Mucosa of descending colon (tissue), 3 donors: Measurements from ENCODE around the gene EPS8L1. TPM values are rescaled to one million over a fixed set of nuclear protein-coding genes. Genes with fewer than 3 reads are reported as not detected.

ENCODE experiments used
- ATAC-seq: fragments of 200-7000 bp; cut with Tn5 transposase; one replicate; pipeline ENCODE4 v1.9.1; 2020; ENCODE audit warnings: mild to moderate bottlenecking, moderate library complexity
- DNase-seq, 3 donors: peaks; one replicate each; pipeline ENCODE4 v3.0.0-alpha.2; 2020
- H3K36me3 ChIP-seq: fragments of 200-600 bp; one replicate; pipeline ENCODE4 v1.8.0; 2021; ENCODE audit warnings: low read depth, mild to moderate bottlenecking
- H3K4me1 ChIP-seq: fragments of 200-600 bp; one replicate; pipeline ENCODE4 v1.8.0; 2021; ENCODE audit warnings: low read depth, mild to moderate bottlenecking
- H3K4me3 ChIP-seq: fragments of 200-600 bp; one replicate; pipeline ENCODE4 v1.8.0; 2021; ENCODE audit warnings: mild to moderate bottlenecking
- H3K9me3 ChIP-seq: fragments of 200-600 bp; one replicate; pipeline ENCODE4 v1.8.0; 2021; ENCODE audit warnings: mild to moderate bottlenecking
- intact Hi-C, 2 donors: fragments of 100-400 bp; cut with DNase I in 1 of 2; cut with micrococcal nuclease in 1 of 2; formaldehyde crosslinking; loops; one replicate each; pipeline versions ENCODE4 v1.11.0 to v1.11.1; 2022; cut with DNase I, micrococcal nuclease
- total RNA-seq, 3 donors: library from RNA; stranded (reverse); fragmentation: NEBNext Ultra II Directional in 2 of 3; extraction: Animal tissue kit (Norgen Biotek cat#: 25700) in 2 of 3; gene quantifications; one replicate each; pipeline versions ENCODE4 v1.2.1 to v1.2.4, GENCODE V29; 2021 to 2023
- TF ChIP-seq, protein P1 (sequence below): fragments of 200-600 bp; IDR thresholded peaks from one replicate; pipeline ENCODE4 v1.8.0; 2022; ENCODE audit warnings: antibody characterized with exemption, mild to moderate bottlenecking
- donor health status: DM: no; HTN: no; CAD: no; lungs with moderate emphysema.
- donor health status: DM: no; HTN: no; CAD: no.
- donor health status: DM: no; HTN: yes; CAD: no.

Gene EPS8L1
- total RNA-seq, 3 donors from 2014 or later: 20.7 to 79.6 (median 36.0) TPM

DNA sequence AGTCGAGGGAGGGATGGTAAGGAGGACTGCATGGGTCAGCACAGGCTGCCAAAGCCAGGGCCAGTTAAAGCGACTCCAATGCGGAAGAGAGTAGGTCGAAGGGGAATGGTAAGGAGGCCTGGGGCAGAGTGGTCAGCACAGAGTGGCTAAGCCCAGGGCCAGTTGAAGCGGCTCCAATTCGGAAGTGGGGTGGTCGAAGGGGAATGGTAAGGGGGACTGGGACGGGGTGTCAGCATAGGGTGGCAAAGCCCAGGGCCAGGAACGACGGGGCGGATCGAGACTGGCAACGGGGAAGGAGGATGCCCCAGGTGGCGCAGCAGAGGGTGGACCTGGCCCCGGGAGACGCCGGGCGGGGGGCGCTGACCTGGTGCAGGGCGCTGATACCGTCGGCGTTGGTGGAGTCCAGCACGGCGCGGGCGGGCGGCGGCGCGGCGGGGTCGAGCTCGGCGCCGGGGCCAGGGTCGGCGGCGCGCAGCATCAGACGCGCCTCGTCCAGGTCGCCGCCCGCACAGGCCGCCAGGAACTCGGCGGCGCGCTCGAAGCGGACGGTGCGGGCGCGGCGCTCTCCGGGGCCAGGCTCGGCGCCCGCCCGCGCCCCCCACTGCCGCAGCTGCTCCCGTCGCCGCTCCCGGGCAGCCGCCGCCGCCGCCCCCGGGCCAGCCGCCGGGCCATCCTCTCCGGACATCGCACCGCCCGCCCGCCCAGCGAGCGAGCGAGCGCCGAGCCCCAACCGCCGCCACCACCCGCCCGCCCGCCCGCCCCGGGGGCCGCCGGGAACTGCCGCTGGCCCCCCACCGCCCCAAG lies 41.4 kb downstream of the EPS8L1 start, which contains the start of gene PPP1R12C:
Gene PPP1R12C (minus strand): TSS at position 779 of the 804 bp plus-strand sequence. CDS start 94 bp downstream, at position 685.
- intact Hi-C loops: no loop called here
- TF ChIP-seq, protein P1, sequence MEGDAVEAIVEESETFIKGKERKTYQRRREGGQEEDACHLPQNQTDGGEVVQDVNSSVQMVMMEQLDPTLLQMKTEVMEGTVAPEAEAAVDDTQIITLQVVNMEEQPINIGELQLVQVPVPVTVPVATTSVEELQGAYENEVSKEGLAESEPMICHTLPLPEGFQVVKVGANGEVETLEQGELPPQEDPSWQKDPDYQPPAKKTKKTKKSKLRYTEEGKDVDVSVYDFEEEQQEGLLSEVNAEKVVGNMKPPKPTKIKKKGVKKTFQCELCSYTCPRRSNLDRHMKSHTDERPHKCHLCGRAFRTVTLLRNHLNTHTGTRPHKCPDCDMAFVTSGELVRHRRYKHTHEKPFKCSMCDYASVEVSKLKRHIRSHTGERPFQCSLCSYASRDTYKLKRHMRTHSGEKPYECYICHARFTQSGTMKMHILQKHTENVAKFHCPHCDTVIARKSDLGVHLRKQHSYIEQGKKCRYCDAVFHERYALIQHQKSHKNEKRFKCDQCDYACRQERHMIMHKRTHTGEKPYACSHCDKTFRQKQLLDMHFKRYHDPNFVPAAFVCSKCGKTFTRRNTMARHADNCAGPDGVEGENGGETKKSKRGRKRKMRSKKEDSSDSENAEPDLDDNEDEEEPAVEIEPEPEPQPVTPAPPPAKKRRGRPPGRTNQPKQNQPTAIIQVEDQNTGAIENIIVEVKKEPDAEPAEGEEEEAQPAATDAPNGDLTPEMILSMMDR: no peak

DNA sequence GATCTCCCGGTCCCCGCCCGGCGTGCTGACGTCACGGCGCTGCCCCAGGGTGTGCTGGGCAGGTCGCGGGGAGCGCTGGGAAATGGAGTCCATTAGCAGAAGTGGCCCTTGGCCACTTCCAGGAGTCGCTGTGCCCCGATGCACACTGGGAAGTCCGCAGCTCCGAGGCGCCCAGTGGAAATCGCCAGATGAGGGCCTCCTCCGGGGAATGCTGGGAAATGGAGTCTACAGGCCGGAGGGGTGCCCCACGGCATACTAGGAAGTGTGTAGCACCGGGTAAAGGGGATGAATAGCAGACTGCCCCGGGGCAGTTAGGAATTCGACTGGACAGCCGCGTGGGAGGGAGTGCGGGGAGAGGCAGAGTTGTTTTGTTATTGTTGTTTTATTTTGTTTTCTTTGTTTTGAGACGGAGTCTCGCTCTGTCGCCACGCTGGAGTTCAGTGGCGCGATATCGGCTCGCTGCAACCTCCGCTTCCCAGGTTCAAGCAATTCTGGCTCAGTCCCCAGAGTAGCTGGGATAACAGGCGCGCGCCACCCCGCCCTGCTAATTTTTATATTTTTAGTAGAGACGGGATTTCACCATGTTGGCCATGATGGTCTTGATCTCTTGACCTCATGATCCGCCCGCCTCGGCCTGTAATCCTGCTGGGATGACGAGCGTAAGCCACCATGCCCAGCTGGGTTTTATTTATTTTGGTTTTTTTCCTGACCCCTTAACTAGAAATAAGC lies 42.2 kb downstream of the EPS8L1 start:
- intact Hi-C loops: no loop called here
- peak; percentile 98 to 99 (median 99) for DNase-seq
- peak; percentile 95 for ATAC-seq
- TF ChIP-seq, protein P1: no peak
- Histone ChIP-seq H3K4me1 (peaks cover 18% of the 10 kb centered on the region), H3K4me3 (peak overlapping the region; percentile 70), H3K36me3 (no peaks in the 10 kb centered on the region), H3K9me3 (no peaks in the 10 kb centered on the region)

More for the DNA sequence above, 41.4 kb downstream of the EPS8L1 start, which contains the start of gene PPP1R12C:
- Histone ChIP-seq H3K4me3 (peak within 1 kb of the TSS; percentile 70), H3K4me1 (peaks cover 18% of the 10 kb centered on the region), H3K36me3 (no peaks in the 10 kb centered on the region), H3K9me3 (no peaks in the 10 kb centered on the region)
- ATAC-seq (peak; percentile 20), DNase-seq (peak; percentile 41 to 74 (median 68))

DNA sequence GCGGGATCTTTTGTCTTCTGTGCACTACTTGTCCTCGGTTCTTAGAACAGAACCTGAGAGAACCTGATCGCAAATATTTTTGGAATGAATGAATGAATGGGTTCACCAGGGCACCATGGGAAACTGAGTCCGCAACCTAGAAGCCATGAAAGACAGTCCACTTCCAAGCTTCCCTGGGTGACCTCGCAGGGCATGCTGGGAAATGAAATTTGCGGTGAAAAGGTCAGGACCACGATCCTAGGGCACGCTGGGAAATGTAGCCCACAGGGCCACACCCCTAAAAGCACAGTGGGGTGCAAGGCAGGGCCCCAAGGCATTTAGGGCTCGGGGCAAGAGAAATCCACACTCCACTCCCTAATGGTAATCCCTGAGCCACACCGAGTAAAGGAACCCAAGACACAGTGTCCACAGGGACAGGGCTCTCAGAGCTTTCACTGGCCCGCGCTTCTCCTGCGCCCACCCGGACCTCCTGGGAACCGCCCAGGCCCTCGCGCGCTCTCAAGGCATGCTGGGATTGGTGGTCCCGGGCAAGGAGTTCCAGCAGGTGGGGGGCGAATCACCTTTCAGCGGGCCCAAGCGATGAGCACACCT lies 42.8 kb downstream of the EPS8L1 start:
- no peaks in the 10 kb centered on the region for H3K36me3 ChIP-seq
- peaks cover 18% of the 10 kb centered on the region for H3K4me1 ChIP-seq
- peak; percentile 58 to 67 (median 58) for DNase-seq
- intact Hi-C loops: no loop called here
- H3K9me3 ChIP-seq: no peaks in the 10 kb centered on the region
- no peak for ATAC-seq
- TF ChIP-seq, protein P1: no peak
- H3K4me3 ChIP-seq: no peak overlapping the region

DNA sequence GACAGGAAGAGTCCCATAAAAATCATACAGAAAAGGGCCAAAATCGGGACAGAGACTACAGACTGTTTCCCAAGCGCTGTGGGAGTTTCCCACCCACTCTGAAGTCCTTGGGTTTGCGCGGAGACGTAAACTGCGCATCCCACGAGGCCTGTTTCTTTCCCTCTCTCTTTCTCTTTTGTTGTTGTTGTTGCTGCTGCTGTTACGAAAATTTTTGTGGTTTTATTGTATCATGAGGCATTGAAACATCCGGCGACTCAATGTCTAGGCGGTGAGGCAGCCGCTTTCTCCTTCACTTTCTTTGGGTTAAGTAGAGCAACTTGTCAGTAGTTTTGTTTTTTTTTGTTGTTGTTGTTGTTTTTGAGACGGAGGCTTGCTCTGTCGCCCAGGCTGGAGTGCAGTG lies 43.4 kb downstream of the EPS8L1 start:
- TF ChIP-seq, protein P1: no peak
- DNase-seq (no peak), ATAC-seq (no peak)
- intact Hi-C loops: no loop called here
- Histone ChIP-seq H3K4me1 (peaks cover 18% of the 10 kb centered on the region), H3K4me3 (no peak overlapping the region), H3K36me3 (no peaks in the 10 kb centered on the region), H3K9me3 (no peaks in the 10 kb centered on the region)

DNA sequence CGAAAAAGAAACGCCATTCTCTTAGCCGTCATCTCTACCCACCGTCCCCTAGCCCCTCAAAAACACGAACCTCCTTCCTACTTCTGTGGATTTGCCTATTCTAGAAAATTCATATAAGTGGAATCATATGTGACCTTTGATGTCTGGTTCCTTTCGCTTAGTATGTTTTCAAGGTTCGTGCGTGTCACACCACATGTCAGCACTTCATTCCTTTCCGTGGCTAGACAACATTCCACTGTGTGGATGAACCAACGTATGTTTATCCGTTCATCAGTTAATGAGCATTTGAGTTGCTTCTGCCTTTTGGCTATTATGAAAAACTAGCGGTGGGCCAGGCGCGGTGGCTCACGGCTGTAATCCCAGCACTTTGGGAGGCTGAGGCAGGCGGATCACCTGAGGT lies 55.8 kb downstream of the EPS8L1 start:
- Histone ChIP-seq H3K4me3 (no peak overlapping the region), H3K4me1 (no peaks in the 10 kb centered on the region), H3K9me3 (no peaks in the 10 kb centered on the region), H3K36me3 (no peaks in the 10 kb centered on the region)
- TF ChIP-seq, protein P1: no peak
- ATAC-seq: no peak
- DNase-seq: no peak
- intact Hi-C loops: no loop called here
